ENCODE data around the gene HDAC1.

GRCh38 chr1:32334864-32335534 lies 43.1 kb downstream of the HDAC1 start:
- TF ChIP-seq, protein P1, sequence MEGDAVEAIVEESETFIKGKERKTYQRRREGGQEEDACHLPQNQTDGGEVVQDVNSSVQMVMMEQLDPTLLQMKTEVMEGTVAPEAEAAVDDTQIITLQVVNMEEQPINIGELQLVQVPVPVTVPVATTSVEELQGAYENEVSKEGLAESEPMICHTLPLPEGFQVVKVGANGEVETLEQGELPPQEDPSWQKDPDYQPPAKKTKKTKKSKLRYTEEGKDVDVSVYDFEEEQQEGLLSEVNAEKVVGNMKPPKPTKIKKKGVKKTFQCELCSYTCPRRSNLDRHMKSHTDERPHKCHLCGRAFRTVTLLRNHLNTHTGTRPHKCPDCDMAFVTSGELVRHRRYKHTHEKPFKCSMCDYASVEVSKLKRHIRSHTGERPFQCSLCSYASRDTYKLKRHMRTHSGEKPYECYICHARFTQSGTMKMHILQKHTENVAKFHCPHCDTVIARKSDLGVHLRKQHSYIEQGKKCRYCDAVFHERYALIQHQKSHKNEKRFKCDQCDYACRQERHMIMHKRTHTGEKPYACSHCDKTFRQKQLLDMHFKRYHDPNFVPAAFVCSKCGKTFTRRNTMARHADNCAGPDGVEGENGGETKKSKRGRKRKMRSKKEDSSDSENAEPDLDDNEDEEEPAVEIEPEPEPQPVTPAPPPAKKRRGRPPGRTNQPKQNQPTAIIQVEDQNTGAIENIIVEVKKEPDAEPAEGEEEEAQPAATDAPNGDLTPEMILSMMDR (IDR thresholded peaks at IDR 0.05): peak; percentile 36 to 77 (median 67)
- TF ChIP-seq POLR2A (IDR thresholded peaks at IDR 0.05): peak in 1 of 2 donors; percentile 15
